ENCODE data around the gene C19orf67.

The C19orf67 gene

DNA sequence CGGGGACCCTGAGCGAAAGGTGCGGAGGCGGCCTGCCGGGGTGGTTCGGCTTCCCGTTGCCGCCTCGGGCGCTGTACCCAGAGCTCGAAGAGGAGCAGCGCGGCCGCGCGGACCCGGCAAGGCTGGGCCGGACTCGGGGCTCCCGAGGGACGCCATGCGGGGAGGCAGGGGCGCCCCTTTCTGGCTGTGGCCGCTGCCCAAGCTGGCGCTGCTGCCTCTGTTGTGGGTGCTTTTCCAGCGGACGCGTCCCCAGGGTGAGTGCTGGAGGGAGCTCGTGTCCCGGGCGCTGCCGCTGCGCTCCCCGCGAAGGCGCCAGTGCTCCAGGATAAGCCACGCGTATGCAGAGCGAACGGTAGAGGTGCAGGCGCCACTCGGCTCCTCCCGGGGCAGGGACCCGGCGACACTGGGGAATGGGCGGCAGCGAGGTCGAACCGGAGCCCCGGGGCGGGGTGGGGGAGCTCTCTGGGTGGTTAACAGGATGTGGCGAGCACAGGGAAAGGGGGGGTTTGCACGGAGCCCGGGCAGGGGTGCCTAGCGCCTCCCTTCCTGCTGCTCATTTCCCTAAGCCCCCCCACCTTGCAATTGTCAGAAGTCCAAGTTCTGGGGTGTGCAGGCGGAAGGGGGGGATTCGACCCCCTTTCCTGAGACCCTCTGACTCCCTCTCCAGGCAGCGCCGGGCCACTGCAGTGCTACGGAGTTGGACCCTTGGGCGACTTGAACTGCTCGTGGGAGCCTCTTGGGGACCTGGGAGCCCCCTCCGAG, 53.7 kb downstream of the C19orf67 start, which contains the start of gene IL27RA:
TSS of gene IL27RA (plus strand) at position 44 of the 762 bp plus-strand sequence. CDS start at position 155, 111 bp downstream.
- in situ Hi-C loops (cut with HindIII; ENCODE audit: low sequenced_read_pairs): no loop called here
